ENCODE results near the gene TBC1D22A.

GRCh38 chr22:46897246-46897623 is 134.8 kb downstream of the TBC1D22A start:
- TF ChIP-seq NFYB (IDR thresholded peaks at IDR 0.05; ENCODE audit: extremely low read depth, insufficient read length) = no peak
- no peak for TF ChIP-seq TSC22D4 (tag; IDR thresholded peaks at IDR 0.05)
- TF ChIP-seq, protein P1, sequence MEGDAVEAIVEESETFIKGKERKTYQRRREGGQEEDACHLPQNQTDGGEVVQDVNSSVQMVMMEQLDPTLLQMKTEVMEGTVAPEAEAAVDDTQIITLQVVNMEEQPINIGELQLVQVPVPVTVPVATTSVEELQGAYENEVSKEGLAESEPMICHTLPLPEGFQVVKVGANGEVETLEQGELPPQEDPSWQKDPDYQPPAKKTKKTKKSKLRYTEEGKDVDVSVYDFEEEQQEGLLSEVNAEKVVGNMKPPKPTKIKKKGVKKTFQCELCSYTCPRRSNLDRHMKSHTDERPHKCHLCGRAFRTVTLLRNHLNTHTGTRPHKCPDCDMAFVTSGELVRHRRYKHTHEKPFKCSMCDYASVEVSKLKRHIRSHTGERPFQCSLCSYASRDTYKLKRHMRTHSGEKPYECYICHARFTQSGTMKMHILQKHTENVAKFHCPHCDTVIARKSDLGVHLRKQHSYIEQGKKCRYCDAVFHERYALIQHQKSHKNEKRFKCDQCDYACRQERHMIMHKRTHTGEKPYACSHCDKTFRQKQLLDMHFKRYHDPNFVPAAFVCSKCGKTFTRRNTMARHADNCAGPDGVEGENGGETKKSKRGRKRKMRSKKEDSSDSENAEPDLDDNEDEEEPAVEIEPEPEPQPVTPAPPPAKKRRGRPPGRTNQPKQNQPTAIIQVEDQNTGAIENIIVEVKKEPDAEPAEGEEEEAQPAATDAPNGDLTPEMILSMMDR (IDR thresholded peaks at IDR 0.05 in 2 of 3, conservative IDR thresholded peaks at IDR 0.05 in 1 of 3; ENCODE audit: insufficient read depth in 2 of 3, low read depth in 1 of 3, low read length in 3 of 3) = no peak
- no peak for TF ChIP-seq ZNF830 (CRISPR knock-in tag; IDR thresholded peaks at IDR 0.05)
- no peak for TF ChIP-seq EZH2 (IDR thresholded peaks at IDR 0.05; ENCODE audit: borderline replicate concordance, low read depth, low read length)
- TF ChIP-seq NCOA2 (IDR thresholded peaks at IDR 0.05; ENCODE audit: partially characterized antibody in 2 of 2) = no peak
- TF ChIP-seq, protein P2, sequence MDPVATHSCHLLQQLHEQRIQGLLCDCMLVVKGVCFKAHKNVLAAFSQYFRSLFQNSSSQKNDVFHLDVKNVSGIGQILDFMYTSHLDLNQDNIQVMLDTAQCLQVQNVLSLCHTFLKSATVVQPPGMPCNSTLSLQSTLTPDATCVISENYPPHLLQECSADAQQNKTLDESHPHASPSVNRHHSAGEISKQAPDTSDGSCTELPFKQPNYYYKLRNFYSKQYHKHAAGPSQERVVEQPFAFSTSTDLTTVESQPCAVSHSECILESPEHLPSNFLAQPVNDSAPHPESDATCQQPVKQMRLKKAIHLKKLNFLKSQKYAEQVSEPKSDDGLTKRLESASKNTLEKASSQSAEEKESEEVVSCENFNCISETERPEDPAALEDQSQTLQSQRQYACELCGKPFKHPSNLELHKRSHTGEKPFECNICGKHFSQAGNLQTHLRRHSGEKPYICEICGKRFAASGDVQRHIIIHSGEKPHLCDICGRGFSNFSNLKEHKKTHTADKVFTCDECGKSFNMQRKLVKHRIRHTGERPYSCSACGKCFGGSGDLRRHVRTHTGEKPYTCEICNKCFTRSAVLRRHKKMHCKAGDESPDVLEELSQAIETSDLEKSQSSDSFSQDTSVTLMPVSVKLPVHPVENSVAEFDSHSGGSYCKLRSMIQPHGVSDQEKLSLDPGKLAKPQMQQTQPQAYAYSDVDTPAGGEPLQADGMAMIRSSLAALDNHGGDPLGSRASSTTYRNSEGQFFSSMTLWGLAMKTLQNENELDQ (CRISPR knock-in tag; IDR thresholded peaks at IDR 0.05; ENCODE audit: borderline replicate concordance) = no peak
- no peak for TF ChIP-seq POLR2A (conservative IDR thresholded peaks at IDR 0.05)

All from K562 (cell line).